K562 (cell line): Measurements from ENCODE around the gene UBE2D2. TPM values are rescaled to one million over a fixed set of nuclear protein-coding genes. Genes with fewer than 3 reads are reported as not detected.

Experiments
- BCOR ChIP-seq: fragments of 450-650 bp; IDR thresholded peaks from 2 replicates; pipeline ENCODE4 v1.6.1; 2016
- CBX3 ChIP-seq, 2 experiments: IDR thresholded peaks; 1 replicate in 1 of 2; 2 replicates in 1 of 2; pipeline ENCODE4 v1.6.1; 2012; ENCODE audit warnings: inconsistent platforms in 2 of 2, low read length in 2 of 2, borderline replicate concordance in 1 of 2, control low read depth in 1 of 2
- CREB1 ChIP-seq, 2 experiments: sonication (generic) in 1 of 2; formaldehyde crosslinking in 1 of 2; IDR thresholded peaks; 2 replicates each; pipeline versions ENCODE4 v1.6.1 to v1.8.0; 2012 to 2022; ENCODE audit warnings: inconsistent platforms in 1 of 2, mild to moderate bottlenecking in 1 of 2, missing genetic modification reagents in 1 of 2, moderate library complexity in 1 of 2
- DIDO1 ChIP-seq: fragments of 450-650 bp; IDR thresholded peaks from 2 replicates; pipeline ENCODE4 v1.6.1; 2016; ENCODE audit warnings: low read depth, missing biosample characterization, missing genetic modification characterization
- DPF2 ChIP-seq: fragments of 450-650 bp; IDR thresholded peaks from 2 replicates; pipeline ENCODE4 v1.6.1; 2016
- ELF4 ChIP-seq: fragments of 450-650 bp; formaldehyde crosslinking; IDR thresholded peaks from 2 replicates; pipeline ENCODE4 v1.4.0; 2022; ENCODE audit warnings: missing genetic modification characterization
- FOXA1 ChIP-seq: fragments of 450-650 bp; IDR thresholded peaks from 2 replicates; pipeline ENCODE4 v1.6.1; 2016; ENCODE audit warnings: mild to moderate bottlenecking, borderline replicate concordance
- GATAD2A ChIP-seq: fragments of 450-650 bp; IDR thresholded peaks from 2 replicates; pipeline ENCODE4 v1.6.1; 2017
- JUNB ChIP-seq: fragments of 450-650 bp; formaldehyde crosslinking; conservative IDR thresholded peaks from 2 replicates; pipeline ENCODE4 v1.4.0; 2020; ENCODE audit warnings: mild to moderate bottlenecking
- KDM1A ChIP-seq, 2 experiments: fragments of 450-650 bp; IDR thresholded peaks; 2 replicates each; pipeline ENCODE4 v1.6.1; 2016; ENCODE audit warnings: mild to moderate bottlenecking in 2 of 2
- LARP7 ChIP-seq: fragments of 450-650 bp; IDR thresholded peaks from 2 replicates; pipeline ENCODE4 v1.6.1; 2016
- MCM7 ChIP-seq, 2 experiments: fragments of 450-650 bp; IDR thresholded peaks; 2 replicates each; pipeline ENCODE4 v1.6.1; 2016 to 2018
- NKRF ChIP-seq: fragments of 450-650 bp; IDR thresholded peaks from 2 replicates; pipeline ENCODE4 v1.6.1; 2016; ENCODE audit warnings: borderline replicate concordance
- PTTG1 ChIP-seq: fragments of 450-650 bp; IDR thresholded peaks from 2 replicates; pipeline ENCODE4 v1.6.1; 2016; ENCODE audit warnings: low read depth, mild to moderate bottlenecking, missing genetic modification characterization, missing compliant biosample characterization
- RBM25 ChIP-seq: fragments of 200-400 bp; formaldehyde crosslinking; IDR thresholded peaks from 2 replicates; pipeline ENCODE4 v1.6.1; 2018; ENCODE audit warnings: low read length, low read depth, moderate library complexity; ENCODE audit not compliant: severe bottlenecking
- RCOR1 ChIP-seq, 2 experiments: IDR thresholded peaks; 2 replicates each; pipeline ENCODE4 v1.6.1; 2012; ENCODE audit warnings: low read depth in 2 of 2, low read length in 2 of 2, borderline replicate concordance in 1 of 2, improper control_type of control experiment in 1 of 2
- SIRT6 ChIP-seq: IDR thresholded peaks from one replicate; pipeline ENCODE4 v1.6.1; 2012; ENCODE audit warnings: low read depth, mild to moderate bottlenecking, control low read depth, inconsistent platforms, low read length, moderate library complexity
- SMC3 ChIP-seq: conservative IDR thresholded peaks from 2 replicates; pipeline ENCODE4 v1.6.1; 2011; ENCODE audit warnings: low read depth, low read length, improper control_type of control experiment; ENCODE audit not compliant: insufficient read depth
- SNRNP70 ChIP-seq: fragments of 200-400 bp; formaldehyde crosslinking; optimal IDR thresholded peaks from 2 replicates; pipeline ENCODE3; 2017; ENCODE audit warnings: low read depth, low read length
- TEAD1 ChIP-seq, 2 experiments: fragments of 450-650 bp in 1 of 2; sonication (generic) in 1 of 2; formaldehyde crosslinking; IDR thresholded peaks; 2 replicates each; pipeline versions ENCODE4 v1.4.0 to v1.8.0; 2020 to 2022; ENCODE audit warnings: mild to moderate bottlenecking in 2 of 2, missing genetic modification reagents in 1 of 2
- ZNF224 ChIP-seq: sonication (generic); formaldehyde crosslinking; IDR thresholded peaks from 2 replicates; pipeline ENCODE4 v1.8.0; 2022; ENCODE audit warnings: mild to moderate bottlenecking, missing genetic modification reagents
- polyA plus RNA-seq, 8 experiments: library from polyadenylated mRNA; depleted of rRNA in 4 of 8; stranded (reverse) in 5 of 8; unstranded in 3 of 8; fragments of >200 nt; fragmentation: Nextera tagmentation in 2 of 8; fragmentation: Illumina TruSeq in 1 of 8; extraction: Ambion mirVana in 2 of 8; extraction: Trizol in 1 of 8; gene quantifications; 2 replicates each; pipeline versions ENCODE4 v1.2.1 to v1.2.3, GENCODE V29; 2011 to 2014; ENCODE audit warnings: inconsistent platforms in 1 of 8, missing spikeins in 1 of 8
- total RNA-seq, 7 experiments: library from RNA; depleted of rRNA in 6 of 7; stranded (reverse); fragments of >200 nt in 6 of 7; fragmentation: Illumina TruSeq in 2 of 7; extraction: Trizol in 2 of 7; gene quantifications; 2 replicates each; pipeline versions ENCODE4 v1.2.1 to v1.2.3, GENCODE V29; 2011 to 2021; ENCODE audit warnings: low replicate concordance in 1 of 7
- TF ChIP-seq, protein P1 (sequence below): fragments of 250-450 bp; sonication (Bioruptor Pico); IDR thresholded peaks from 2 replicates; pipeline ENCODE4 v1.4.0; 2020

UBE2D2 gene
- total and polyA plus RNA-seq, 9 of the 15 experiments (the other 6 are each of a cell fraction or from before 2014, with no cell fraction given) = 53.6 to 198 (median 122) TPM

- no peak for TF ChIP-seq FOXA1
- peak; percentile 76 for TF ChIP-seq BCOR
- no peak for TF ChIP-seq TEAD1 (CRISPR knock-in tag; IDR thresholded peaks at IDR 0.05)
- TF ChIP-seq SIRT6 = no peak
- TF ChIP-seq, protein P1, sequence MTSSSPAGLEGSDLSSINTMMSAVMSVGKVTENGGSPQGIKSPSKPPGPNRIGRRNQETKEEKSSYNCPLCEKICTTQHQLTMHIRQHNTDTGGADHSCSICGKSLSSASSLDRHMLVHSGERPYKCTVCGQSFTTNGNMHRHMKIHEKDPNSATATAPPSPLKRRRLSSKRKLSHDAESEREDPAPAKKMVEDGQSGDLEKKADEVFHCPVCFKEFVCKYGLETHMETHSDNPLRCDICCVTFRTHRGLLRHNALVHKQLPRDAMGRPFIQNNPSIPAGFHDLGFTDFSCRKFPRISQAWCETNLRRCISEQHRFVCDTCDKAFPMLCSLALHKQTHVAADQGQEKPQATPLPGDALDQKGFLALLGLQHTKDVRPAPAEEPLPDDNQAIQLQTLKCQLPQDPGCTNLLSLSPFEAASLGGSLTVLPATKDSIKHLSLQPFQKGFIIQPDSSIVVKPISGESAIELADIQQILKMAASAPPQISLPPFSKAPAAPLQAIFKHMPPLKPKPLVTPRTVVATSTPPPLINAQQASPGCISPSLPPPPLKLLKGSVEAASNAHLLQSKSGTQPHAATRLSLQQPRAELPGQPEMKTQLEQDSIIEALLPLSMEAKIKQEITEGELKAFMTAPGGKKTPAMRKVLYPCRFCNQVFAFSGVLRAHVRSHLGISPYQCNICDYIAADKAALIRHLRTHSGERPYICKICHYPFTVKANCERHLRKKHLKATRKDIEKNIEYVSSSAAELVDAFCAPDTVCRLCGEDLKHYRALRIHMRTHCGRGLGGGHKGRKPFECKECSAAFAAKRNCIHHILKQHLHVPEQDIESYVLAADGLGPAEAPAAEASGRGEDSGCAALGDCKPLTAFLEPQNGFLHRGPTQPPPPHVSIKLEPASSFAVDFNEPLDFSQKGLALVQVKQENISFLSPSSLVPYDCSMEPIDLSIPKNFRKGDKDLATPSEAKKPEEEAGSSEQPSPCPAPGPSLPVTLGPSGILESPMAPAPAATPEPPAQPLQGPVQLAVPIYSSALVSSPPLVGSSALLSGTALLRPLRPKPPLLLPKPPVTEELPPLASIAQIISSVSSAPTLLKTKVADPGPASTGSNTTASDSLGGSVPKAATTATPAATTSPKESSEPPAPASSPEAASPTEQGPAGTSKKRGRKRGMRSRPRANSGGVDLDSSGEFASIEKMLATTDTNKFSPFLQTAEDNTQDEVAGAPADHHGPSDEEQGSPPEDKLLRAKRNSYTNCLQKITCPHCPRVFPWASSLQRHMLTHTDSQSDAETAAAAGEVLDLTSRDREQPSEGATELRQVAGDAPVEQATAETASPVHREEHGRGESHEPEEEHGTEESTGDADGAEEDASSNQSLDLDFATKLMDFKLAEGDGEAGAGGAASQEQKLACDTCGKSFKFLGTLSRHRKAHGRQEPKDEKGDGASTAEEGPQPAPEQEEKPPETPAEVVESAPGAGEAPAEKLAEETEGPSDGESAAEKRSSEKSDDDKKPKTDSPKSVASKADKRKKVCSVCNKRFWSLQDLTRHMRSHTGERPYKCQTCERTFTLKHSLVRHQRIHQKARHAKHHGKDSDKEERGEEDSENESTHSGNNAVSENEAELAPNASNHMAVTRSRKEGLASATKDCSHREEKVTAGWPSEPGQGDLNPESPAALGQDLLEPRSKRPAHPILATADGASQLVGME (CRISPR knock-in tag) = no peak
- TF ChIP-seq SNRNP70 = no peak
- no peak for TF ChIP-seq ELF4 (CRISPR knock-in tag)
- no peak for TF ChIP-seq MCM7 (IDR thresholded peaks at IDR 0.05)
- TF ChIP-seq GATAD2A = no peak
- no peak for TF ChIP-seq LARP7
- TF ChIP-seq CBX3 (IDR thresholded peaks at IDR 0.05; ENCODE audit: borderline replicate concordance in 1 of 2, low read length in 2 of 2) = no peak
- no peak for TF ChIP-seq DPF2
- TF ChIP-seq KDM1A (IDR thresholded peaks at IDR 0.05) = peak in 1 of 2 experiments; percentile 51; a peak in 1 of 4 replicates
- 0 out of 4 replicates have a peak, but pooled peaks of 1 of the 2 experiments have one; percentile 3 for TF ChIP-seq RCOR1 (IDR thresholded peaks at IDR 0.05; ENCODE audit: borderline replicate concordance in 1 of 2, low read depth in 2 of 2, low read length in 2 of 2)
- TF ChIP-seq NKRF = no peak
- no peak for TF ChIP-seq JUNB (CRISPR knock-in tag)
- TF ChIP-seq RBM25 = peak; percentile 81
- TF ChIP-seq CREB1 (IDR thresholded peaks at IDR 0.05) = no peak
- TF ChIP-seq CREB1 (CRISPR knock-in tag; IDR thresholded peaks at IDR 0.05) = 0 out of 2 replicates have a peak, but pooled peaks have one; percentile 17
- no peak for TF ChIP-seq ZNF224 (CRISPR knock-in tag)
- no peak for TF ChIP-seq SMC3
- no peak for TF ChIP-seq DIDO1 (tag)
- TF ChIP-seq PTTG1 (tag) = no peak
- TF ChIP-seq, all 486 proteins: peak for 12
Observed at GRCh38 chr5:139664727-139665351, 103.7 kb downstream of the UBE2D2 start (continued).
